Measurements from ENCODE around the gene LAPTM5. TPM values are rescaled to one million over a fixed set of nuclear protein-coding genes. Genes with fewer than 3 reads are reported as not detected.

Gene LAPTM5
- total RNA-seq, 1 experiment from 2014 or later: 1.5 TPM

DNA sequence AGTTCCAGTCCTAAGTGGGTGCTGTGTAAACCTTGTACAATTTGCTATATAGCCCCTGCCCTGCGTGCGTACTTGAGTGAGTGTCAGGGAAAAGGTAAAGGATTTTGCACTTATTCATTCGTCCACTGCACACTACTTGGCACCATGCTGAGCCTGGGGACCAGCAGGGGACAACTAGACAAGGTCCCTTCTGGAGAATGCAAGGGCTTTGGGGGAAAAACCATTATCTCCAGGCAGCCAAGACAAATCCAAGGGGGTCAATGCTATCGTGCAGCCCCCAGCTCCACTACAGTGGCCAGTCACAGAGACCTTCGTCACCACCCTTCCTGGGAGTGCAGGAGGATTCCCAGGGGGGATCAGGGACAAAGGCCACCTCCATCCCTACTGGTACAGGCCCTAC is 73.9 kb downstream of the LAPTM5 start:
- Histone ChIP-seq H2AFZ (ENCODE audit: low read depth, low read length, poor library complexity, severe bottlenecking) (no peak overlapping the region), H3K4me1 (ENCODE audit: control insufficient read depth in 1 of 2, insufficient read depth in 2 of 2, low read length in 2 of 2) (peaks cover 10 to 18% of the 10 kb centered on the region in 2 experiments; a peak in 3 of 4 replicates), H3K36me3 (ENCODE audit: control insufficient read depth in 1 of 2, insufficient read depth in 2 of 2, low read length in 2 of 2) (no peaks in the 10 kb centered on the region), H4K20me1 (ENCODE audit: insufficient read depth) (no peaks in the 10 kb centered on the region), H3K9ac (ENCODE audit: low read length) (no peak overlapping the region), H3K9me3 (ENCODE audit: control insufficient read depth in 1 of 2, insufficient read depth in 1 of 2, low read depth in 1 of 2, low read length in 2 of 2) (peaks cover 3 to 6% of the 10 kb centered on the region in 2 experiments; a peak in 2 of 4 replicates), H3K9me2 (ENCODE audit: insufficient read depth) (no peaks in the 10 kb centered on the region), H3K4me2 (ENCODE audit: low read length) (no peak overlapping the region), H3K4me3 (replicated peaks in 1 of 2; ENCODE audit: low read depth in 1 of 2, low read length in 2 of 2) (no peak overlapping the region), H3K27ac (ENCODE audit: low read depth, low read length) (no peak overlapping the region), H3K27me3 (ENCODE audit: insufficient read depth, low read length) (no peaks in the 10 kb centered on the region), H3K79me2 (ENCODE audit: insufficient read depth, low read length) (no peaks in the 10 kb centered on the region)
- no peak for ATAC-seq
- DNase-seq (ENCODE audit: low read depth, low spot score): no peak
- intact Hi-C loops (cut with micrococcal nuclease): no loop called here
- CTCF ChIA-PET: interaction anchor here (1.1 kb wide), 1 partner anchor 303 kb away, joined by 3 read pairs; no protein-coding TSS in a partner anchor
- BruUV-seq (replicated peaks): no TSS peak
- RAD21 ChIA-PET (ENCODE audit: low non-redundant PET in 1 of 2, low total read pairs in 2 of 2, uncharacterized antibody in 2 of 2, unreplicated experiment in 2 of 2): no interaction called here
- no peak for TF ChIP-seq SRF (IDR thresholded peaks at IDR 0.05; ENCODE audit: low read depth)
- TF ChIP-seq CEBPB (IDR thresholded peaks at IDR 0.05; ENCODE audit: low read depth): no peak
- no peak for TF ChIP-seq CBX3 (IDR thresholded peaks at IDR 0.05; ENCODE audit: low read depth)
- TF ChIP-seq, protein P1, sequence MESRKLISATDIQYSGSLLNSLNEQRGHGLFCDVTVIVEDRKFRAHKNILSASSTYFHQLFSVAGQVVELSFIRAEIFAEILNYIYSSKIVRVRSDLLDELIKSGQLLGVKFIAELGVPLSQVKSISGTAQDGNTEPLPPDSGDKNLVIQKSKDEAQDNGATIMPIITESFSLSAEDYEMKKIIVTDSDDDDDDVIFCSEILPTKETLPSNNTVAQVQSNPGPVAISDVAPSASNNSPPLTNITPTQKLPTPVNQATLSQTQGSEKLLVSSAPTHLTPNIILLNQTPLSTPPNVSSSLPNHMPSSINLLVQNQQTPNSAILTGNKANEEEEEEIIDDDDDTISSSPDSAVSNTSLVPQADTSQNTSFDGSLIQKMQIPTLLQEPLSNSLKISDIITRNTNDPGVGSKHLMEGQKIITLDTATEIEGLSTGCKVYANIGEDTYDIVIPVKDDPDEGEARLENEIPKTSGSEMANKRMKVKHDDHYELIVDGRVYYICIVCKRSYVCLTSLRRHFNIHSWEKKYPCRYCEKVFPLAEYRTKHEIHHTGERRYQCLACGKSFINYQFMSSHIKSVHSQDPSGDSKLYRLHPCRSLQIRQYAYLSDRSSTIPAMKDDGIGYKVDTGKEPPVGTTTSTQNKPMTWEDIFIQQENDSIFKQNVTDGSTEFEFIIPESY (IDR thresholded peaks at IDR 0.05; ENCODE audit: extremely low read depth, insufficient replicate concordance, low read length): no peak
- no peak for TF ChIP-seq RAD21 (IDR thresholded peaks at IDR 0.05; ENCODE audit: low read depth)
- no peak for TF ChIP-seq SIN3A (IDR thresholded peaks at IDR 0.05; ENCODE audit: low read depth)
- no peak for TF ChIP-seq JUND (IDR thresholded peaks at IDR 0.05)
- TF ChIP-seq SP1 (IDR thresholded peaks at IDR 0.05; ENCODE audit: low read depth): no peak
- TF ChIP-seq EGR1 (IDR thresholded peaks at IDR 0.05; ENCODE audit: low read depth): no peak
- no peak for TF ChIP-seq POLR2A (IDR thresholded peaks at IDR 0.05; ENCODE audit: borderline replicate concordance, extremely low read depth, insufficient read depth, insufficient read length)
- TF ChIP-seq, protein P2, sequence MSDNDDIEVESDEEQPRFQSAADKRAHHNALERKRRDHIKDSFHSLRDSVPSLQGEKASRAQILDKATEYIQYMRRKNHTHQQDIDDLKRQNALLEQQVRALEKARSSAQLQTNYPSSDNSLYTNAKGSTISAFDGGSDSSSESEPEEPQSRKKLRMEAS (IDR thresholded peaks at IDR 0.05): no peak
- TF ChIP-seq, protein P3, sequence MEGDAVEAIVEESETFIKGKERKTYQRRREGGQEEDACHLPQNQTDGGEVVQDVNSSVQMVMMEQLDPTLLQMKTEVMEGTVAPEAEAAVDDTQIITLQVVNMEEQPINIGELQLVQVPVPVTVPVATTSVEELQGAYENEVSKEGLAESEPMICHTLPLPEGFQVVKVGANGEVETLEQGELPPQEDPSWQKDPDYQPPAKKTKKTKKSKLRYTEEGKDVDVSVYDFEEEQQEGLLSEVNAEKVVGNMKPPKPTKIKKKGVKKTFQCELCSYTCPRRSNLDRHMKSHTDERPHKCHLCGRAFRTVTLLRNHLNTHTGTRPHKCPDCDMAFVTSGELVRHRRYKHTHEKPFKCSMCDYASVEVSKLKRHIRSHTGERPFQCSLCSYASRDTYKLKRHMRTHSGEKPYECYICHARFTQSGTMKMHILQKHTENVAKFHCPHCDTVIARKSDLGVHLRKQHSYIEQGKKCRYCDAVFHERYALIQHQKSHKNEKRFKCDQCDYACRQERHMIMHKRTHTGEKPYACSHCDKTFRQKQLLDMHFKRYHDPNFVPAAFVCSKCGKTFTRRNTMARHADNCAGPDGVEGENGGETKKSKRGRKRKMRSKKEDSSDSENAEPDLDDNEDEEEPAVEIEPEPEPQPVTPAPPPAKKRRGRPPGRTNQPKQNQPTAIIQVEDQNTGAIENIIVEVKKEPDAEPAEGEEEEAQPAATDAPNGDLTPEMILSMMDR (IDR thresholded peaks at IDR 0.05 in 2 of 3, conservative IDR thresholded peaks at IDR 0.05 in 1 of 3; ENCODE audit: borderline replicate concordance in 1 of 3, insufficient read depth in 1 of 3, low read depth in 2 of 3, low read length in 2 of 3): no peak
- no peak for TF ChIP-seq EZH2 (IDR thresholded peaks at IDR 0.05)
- TF ChIP-seq EZH2phosphoT487 (IDR thresholded peaks at IDR 0.05; ENCODE audit: borderline replicate concordance): no peak
- TF ChIP-seq ELF1 (IDR thresholded peaks at IDR 0.05; ENCODE audit: borderline replicate concordance, low read depth): no peak
- POLR2A ChIA-PET: no interaction called here

Small RNAs within 50 kb of the gene (microRNA-seq; reads per million reads assigned to microRNA genes)
- gene MIR4420 (ENCODE audit: borderline number of aligned reads): not detected

Other genes starting within 250 kb of the LAPTM5 start
- gene MATN1, start 34.2 kb downstream of the LAPTM5 start, total RNA-seq (2021; ENCODE audit: unreplicated experiment): 0.12 TPM
- 40.1 TPM for gene SDC3, start 151.0 kb upstream of the LAPTM5 start, total RNA-seq (2021; ENCODE audit: unreplicated experiment)

Measured in HCT116 (cell line).